ENCODE results near the gene ARID4A.
A peak's percentile ranks its signal among the peaks of the same experiment; 100 is the strongest.
"Not testable (repeated sequence)": the region's sequence is repeated elsewhere in the genome, so short reads cannot be mapped to it uniquely, and the experiment has no call there.

ARID4A gene

GRCh38 chr14:58356268-58356667 lies 57.9 kb downstream of the ARID4A start:
- DNase-seq (ENCODE audit: low read depth): no peak

GRCh38 chr14:58362272-58362671 lies 63.9 kb downstream of the ARID4A start:
- DNase-seq (ENCODE audit: low read depth): not testable (repeated sequence)

GRCh38 chr14:58362798-58363412 lies 64.5 kb downstream of the ARID4A start:
- DNase-seq (ENCODE audit: low read depth): peak; percentile 32

- no peak for DNase-seq (ENCODE audit: low read depth)
These were observed 66.0 kb downstream of the ARID4A start for GRCh38 chr14:58364316-58364715.

GRCh38 chr14:58367296-58367695 lies 68.9 kb downstream of the ARID4A start:
- peak; percentile 6 for DNase-seq (ENCODE audit: low read depth)

- peak; percentile 38 for DNase-seq (ENCODE audit: low read depth)
These were observed 70.6 kb downstream of the ARID4A start for GRCh38 chr14:58368956-58369355.

GRCh38 chr14:58376791-58377190 lies 78.4 kb downstream of the ARID4A start:
- DNase-seq (ENCODE audit: low read depth): no peak

GRCh38 chr14:58390830-58391229 lies 92.5 kb downstream of the ARID4A start:
- DNase-seq (ENCODE audit: low read depth): no peak

GRCh38 chr14:58395562-58395811 lies 97.1 kb downstream of the ARID4A start:
- no peak for DNase-seq (ENCODE audit: low read depth)

GRCh38 chr14:58395812-58396788 lies 97.7 kb downstream of the ARID4A start, which contains the start of gene TOMM20L:
Gene TOMM20L, plus strand, starts transcription at chr14:58395930. Its CDS starts 28 bp downstream, at chr14:58395958.
- DNase-seq (ENCODE audit: low read depth): peak; percentile 41

- no peak for DNase-seq (ENCODE audit: low read depth)
These were observed 98.8 kb downstream of the ARID4A start for GRCh38 chr14:58397156-58397555.

GRCh38 chr14:58398495-58398894 lies 100.1 kb downstream of the ARID4A start:
- DNase-seq (ENCODE audit: low read depth): no peak

GRCh38 chr14:58398895-58399294 lies 100.5 kb downstream of the ARID4A start:
- DNase-seq (ENCODE audit: low read depth): no peak

- no peak for DNase-seq (ENCODE audit: low read depth)
These were observed 103.2 kb downstream of the ARID4A start for GRCh38 chr14:58401587-58401986.

GRCh38 chr14:58408681-58409215 lies 110.4 kb downstream of the ARID4A start:
- DNase-seq (ENCODE audit: low read depth): no peak

- peak; percentile 9 for DNase-seq (ENCODE audit: low read depth)
These were observed 116.5 kb downstream of the ARID4A start for GRCh38 chr14:58414845-58415244.

- no peak for DNase-seq (ENCODE audit: low read depth)
These were observed 117.5 kb downstream of the ARID4A start for GRCh38 chr14:58415636-58416547.

- DNase-seq (ENCODE audit: low read depth): not testable (repeated sequence)
These were observed 118.6 kb downstream of the ARID4A start for GRCh38 chr14:58416934-58417333.

All from iris pigment epithelial cell (primary cell).